ENCODE measurements around the gene CORO1C.

The CORO1C gene

GRCh38 chr12:108724054-108724889, 7.0 kb downstream of the CORO1C start:
- no peak for DNase-seq

GRCh38 chr12:108722992-108723766, 8.1 kb downstream of the CORO1C start:
- no peak for DNase-seq

GRCh38 chr12:108722463-108722862, 8.9 kb downstream of the CORO1C start:
- DNase-seq, result no peak

- no peak for DNase-seq
These were observed 9.5 kb downstream of the CORO1C start for GRCh38 chr12:108721824-108722223.

- no peak for DNase-seq
These were observed 10.4 kb downstream of the CORO1C start for GRCh38 chr12:108720757-108721514.

GRCh38 chr12:108717243-108717642, 14.1 kb downstream of the CORO1C start:
- DNase-seq, result no peak

GRCh38 chr12:108714866-108715265, 16.5 kb downstream of the CORO1C start:
- DNase-seq, result no peak

- DNase-seq, result no peak
These were observed 17.8 kb downstream of the CORO1C start for GRCh38 chr12:108713471-108713870.

GRCh38 chr12:108712925-108713203, 18.5 kb downstream of the CORO1C start:
- DNase-seq, result no peak

GRCh38 chr12:108712165-108712924, 19.0 kb downstream of the CORO1C start:
- no peak for DNase-seq

GRCh38 chr12:108711489-108712164, 19.7 kb downstream of the CORO1C start:
- no peak for DNase-seq

- DNase-seq, result no peak
These were observed 21.6 kb downstream of the CORO1C start for GRCh38 chr12:108709697-108710096.

- no peak for DNase-seq
These were observed 26.8 kb downstream of the CORO1C start for GRCh38 chr12:108704527-108704926.

- DNase-seq, result no peak
These were observed 28.6 kb downstream of the CORO1C start for GRCh38 chr12:108702595-108703320.

- no peak for DNase-seq
These were observed 29.4 kb downstream of the CORO1C start for GRCh38 chr12:108701779-108702441.

GRCh38 chr12:108700833-108701541, 30.3 kb downstream of the CORO1C start:
- DNase-seq, result no peak

GRCh38 chr12:108699955-108700563, 31.3 kb downstream of the CORO1C start:
- no peak for DNase-seq

GRCh38 chr12:108697905-108698304, 33.4 kb downstream of the CORO1C start:
- no peak for DNase-seq

- DNase-seq, result no peak
These were observed 34.4 kb downstream of the CORO1C start for GRCh38 chr12:108696996-108697290.

Measured in NCI-H1417 treated with DMSO at 0.1 percent for 48 hours (cell line).